Calu3 (cell line): ENCODE data around the gene SEBOX. TPM values are rescaled to one million over a fixed set of nuclear protein-coding genes. Genes with fewer than 3 reads are reported as not detected.

Source experiments
- Bru-seq: library from RNA; stranded (reverse); fragments of 400-500 nt; gene quantifications from one replicate; lab custom pipeline; 2021; lab: Mats Ljungman, UMichigan
- BruChase-seq, 2 experiments: library from RNA; stranded (reverse); fragments of 400-500 nt; gene quantifications; one replicate each; lab custom pipeline; 2021; lab: Mats Ljungman, UMichigan
- BruUV-seq: library from RNA; stranded (reverse); fragments of 400-500 nt; replicated peaks from 2 replicates; lab custom pipeline; 2021; lab: Mats Ljungman, UMichigan
- CTCF ChIA-PET: fragments of 300-600 bp; sonication (Branson Sonifier 250); formaldehyde crosslinking; loops from one replicate; lab custom pipeline; 2022; ENCODE audit warnings: antibody characterized with exemption; lab: Charles Lee
- DNase-seq: peaks from one replicate; pipeline ENCODE4 v3.0.0; 2022
- H3K27ac Mint-ChIP-seq: one replicate; pipeline ENCODE4 v1.8.0; 2022; ENCODE audit warnings: mixed read lengths; ENCODE audit not compliant: unreplicated experiment
- H3K27me3 Mint-ChIP-seq: one replicate; pipeline ENCODE4 v1.8.0; 2022; ENCODE audit warnings: mixed read lengths; ENCODE audit not compliant: unreplicated experiment
- H3K36me3 Mint-ChIP-seq: one replicate; pipeline ENCODE4 v1.8.0; 2022; ENCODE audit warnings: mild to moderate bottlenecking, moderate library complexity, mixed read lengths; ENCODE audit not compliant: insufficient read depth, unreplicated experiment
- H3K4me1 Mint-ChIP-seq: one replicate; pipeline ENCODE4 v1.8.0; 2022; ENCODE audit warnings: mild to moderate bottlenecking, low read depth, mixed read lengths; ENCODE audit not compliant: unreplicated experiment
- H3K4me3 Mint-ChIP-seq: one replicate; pipeline ENCODE4 v1.8.0; 2022; ENCODE audit warnings: mild to moderate bottlenecking, low read depth, moderate library complexity, mixed read lengths; ENCODE audit not compliant: unreplicated experiment
- H3K9me3 Mint-ChIP-seq: one replicate; pipeline ENCODE4 v1.8.0; 2022; ENCODE audit warnings: low read depth, mixed read lengths; ENCODE audit not compliant: unreplicated experiment
- intact Hi-C: fragments of 100-400 bp; cut with micrococcal nuclease; formaldehyde crosslinking; loops from one replicate; pipeline ENCODE4 v1.10.0; 2022; ENCODE audit not compliant: unreplicated experiment
- long read RNA-seq: library from polyadenylated mRNA; stranded (forward); transcript quantifications from one replicate; pipeline ENCODE4 v2.0.0, GENCODE V29; 2022
- total RNA-seq: library from RNA; stranded (reverse); gene quantifications from 2 replicates; pipeline ENCODE4 v1.2.3, GENCODE V29; 2022
- TF ChIP-seq, protein P1 (sequence below): fragments of 200-600 bp; IDR thresholded peaks from one replicate; pipeline ENCODE4 v1.8.0; 2022; ENCODE audit warnings: antibody characterized with exemption; ENCODE audit not compliant: unreplicated experiment

Gene SEBOX, protein sequence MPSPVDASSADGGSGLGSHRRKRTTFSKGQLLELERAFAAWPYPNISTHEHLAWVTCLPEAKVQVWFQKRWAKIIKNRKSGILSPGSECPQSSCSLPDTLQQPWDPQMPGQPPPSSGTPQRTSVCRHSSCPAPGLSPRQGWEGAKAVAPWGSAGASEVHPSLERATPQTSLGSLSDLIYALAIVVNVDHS
- not detected in 2 replicates for total RNA-seq
- Bru-seq, nascent RNA: not detected
- not detected for BruChase-seq, experiment 1, labeled RNA remaining after a 6-hour chase
- BruChase-seq, experiment 2, labeled RNA remaining after a 2-hour chase: not detected
- long read RNA-seq: 0 reads

GRCh38 chr17:28364665-28365363, at the start of gene SEBOX:
TSS of gene SEBOX (minus strand) at chr17:28365199. CDS start at chr17:28365151, 48 bp downstream.
- BruUV-seq: no TSS peak
- H3K27ac Mint-ChIP-seq: no peak within 1 kb of the TSS
- intact Hi-C loops: no loop called here
- H3K4me1 Mint-ChIP-seq: peaks cover under 1% of the 10 kb centered on the region
- DNase-seq: no peak
- TF ChIP-seq, protein P1, sequence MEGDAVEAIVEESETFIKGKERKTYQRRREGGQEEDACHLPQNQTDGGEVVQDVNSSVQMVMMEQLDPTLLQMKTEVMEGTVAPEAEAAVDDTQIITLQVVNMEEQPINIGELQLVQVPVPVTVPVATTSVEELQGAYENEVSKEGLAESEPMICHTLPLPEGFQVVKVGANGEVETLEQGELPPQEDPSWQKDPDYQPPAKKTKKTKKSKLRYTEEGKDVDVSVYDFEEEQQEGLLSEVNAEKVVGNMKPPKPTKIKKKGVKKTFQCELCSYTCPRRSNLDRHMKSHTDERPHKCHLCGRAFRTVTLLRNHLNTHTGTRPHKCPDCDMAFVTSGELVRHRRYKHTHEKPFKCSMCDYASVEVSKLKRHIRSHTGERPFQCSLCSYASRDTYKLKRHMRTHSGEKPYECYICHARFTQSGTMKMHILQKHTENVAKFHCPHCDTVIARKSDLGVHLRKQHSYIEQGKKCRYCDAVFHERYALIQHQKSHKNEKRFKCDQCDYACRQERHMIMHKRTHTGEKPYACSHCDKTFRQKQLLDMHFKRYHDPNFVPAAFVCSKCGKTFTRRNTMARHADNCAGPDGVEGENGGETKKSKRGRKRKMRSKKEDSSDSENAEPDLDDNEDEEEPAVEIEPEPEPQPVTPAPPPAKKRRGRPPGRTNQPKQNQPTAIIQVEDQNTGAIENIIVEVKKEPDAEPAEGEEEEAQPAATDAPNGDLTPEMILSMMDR: no peak
- H3K27me3 Mint-ChIP-seq: no peaks in the 10 kb centered on the region
- H3K9me3 Mint-ChIP-seq: no peaks in the 10 kb centered on the region
- peaks cover 13% of the 10 kb centered on the region for H3K36me3 Mint-ChIP-seq
- CTCF ChIA-PET: no interaction called here
- no peak within 1 kb of the TSS for H3K4me3 Mint-ChIP-seq

- no peak overlapping the region for H3K27ac Mint-ChIP-seq
- CTCF ChIA-PET: no interaction called here
- no peak for DNase-seq
- H3K27me3 Mint-ChIP-seq: peaks cover 56% of the 10 kb centered on the region
- no peaks in the 10 kb centered on the region for H3K9me3 Mint-ChIP-seq
- intact Hi-C loops: no loop called here
- no peaks in the 10 kb centered on the region for H3K4me1 Mint-ChIP-seq
- TF ChIP-seq, protein P1: no peak
- H3K36me3 Mint-ChIP-seq: no peaks in the 10 kb centered on the region
- no TSS peak for BruUV-seq
- H3K4me3 Mint-ChIP-seq: no peak overlapping the region
Measured at GRCh38 chr17:28413804-28414203, 48.8 kb upstream of the SEBOX start.

DNA sequence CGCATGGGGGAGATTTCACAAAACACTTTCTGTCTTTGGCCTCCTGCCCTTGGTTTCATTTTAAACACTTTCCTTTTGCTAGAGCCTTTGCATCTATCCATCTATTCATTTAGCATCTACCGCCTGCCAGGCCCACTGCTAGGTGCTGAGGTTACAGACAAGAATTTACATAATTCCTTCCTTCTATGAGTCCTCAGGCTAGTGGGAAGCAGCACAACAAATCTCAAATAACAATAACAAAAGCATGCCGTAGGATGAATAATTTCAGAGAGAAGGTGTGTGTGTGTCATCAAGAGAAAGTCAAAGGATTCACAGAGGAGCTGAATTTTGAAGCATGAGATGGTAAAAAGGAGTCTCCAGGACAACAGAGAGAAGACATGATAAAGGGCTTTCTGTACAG, 47.1 kb upstream of the SEBOX start:
- TF ChIP-seq, protein P1: no peak
- no peak for DNase-seq
- H3K4me3 Mint-ChIP-seq: no peak overlapping the region
- CTCF ChIA-PET: no interaction called here
- intact Hi-C loops: no loop called here
- H3K4me1 Mint-ChIP-seq: no peaks in the 10 kb centered on the region
- H3K27ac Mint-ChIP-seq: no peak overlapping the region
- no peaks in the 10 kb centered on the region for H3K36me3 Mint-ChIP-seq
- no TSS peak for BruUV-seq
- peaks cover 67% of the 10 kb centered on the region for H3K27me3 Mint-ChIP-seq
- H3K9me3 Mint-ChIP-seq: no peaks in the 10 kb centered on the region

DNA sequence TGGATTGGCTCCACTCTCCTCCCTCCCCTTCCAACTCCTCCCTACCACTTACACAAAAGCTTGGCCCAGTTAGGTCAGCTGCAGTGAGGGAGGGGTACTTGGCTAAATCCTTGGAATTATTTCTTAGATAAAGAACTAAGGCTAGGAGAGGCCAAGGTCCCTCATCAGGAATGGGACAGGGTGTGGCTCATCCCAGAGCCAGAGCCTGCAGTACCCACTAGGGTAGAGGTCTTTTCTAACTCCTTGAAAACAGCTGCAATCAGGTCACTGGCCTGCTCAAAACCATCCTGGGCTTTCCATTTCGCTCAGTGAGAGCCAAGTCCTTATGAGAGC, 42.9 kb upstream of the SEBOX start:
- peaks cover 45% of the 10 kb centered on the region for H3K27me3 Mint-ChIP-seq
- no peaks in the 10 kb centered on the region for H3K9me3 Mint-ChIP-seq
- intact Hi-C loops: no loop called here
- no peak overlapping the region for H3K4me3 Mint-ChIP-seq
- DNase-seq: no peak
- CTCF ChIA-PET: no interaction called here
- TF ChIP-seq, protein P1: no peak
- no peak overlapping the region for H3K27ac Mint-ChIP-seq
- BruUV-seq: no TSS peak
- no peaks in the 10 kb centered on the region for H3K4me1 Mint-ChIP-seq
- peaks cover 12% of the 10 kb centered on the region for H3K36me3 Mint-ChIP-seq
